B cell (primary cell): ENCODE results near the gene SPINK1. TPM values are rescaled to one million over a fixed set of nuclear protein-coding genes. Genes with fewer than 3 reads are reported as not detected.

Experiments used
- ATAC-seq: fragments of 200-7000 bp; cut with Tn5 transposase; one replicate; pipeline ENCODE4 v1.10.0; 2021; ENCODE audit warnings: low read depth, mild to moderate bottlenecking, moderate number of reproducible peaks, moderate library complexity
- CTCF ChIA-PET: fragments of 350-600 bp; sonication (Branson Sonifier 250); formaldehyde crosslinking; loops from one replicate; lab custom pipeline; 2021; ENCODE audit warnings: antibody characterized with exemption, inconsistent platforms; lab: Charles Lee
- POLR2A ChIA-PET: fragments of 350-600 bp; sonication (Branson Sonifier 250); formaldehyde crosslinking; loops from one replicate; lab custom pipeline; 2021; ENCODE audit warnings: antibody characterized with exemption; lab: Charles Lee
- DNase-seq: peaks from one replicate; pipeline ENCODE4 v3.0.0; 2013
- H2AFZ ChIP-seq: 2 replicates; pipeline ENCODE4 v1.6.1; 2012; ENCODE audit warnings: mild to moderate bottlenecking, low read depth, low read length; ENCODE audit not compliant: insufficient read depth, poor library complexity, severe bottlenecking
- H3K27ac ChIP-seq, 2 donors: 1 replicate in 1 of 2; 2 replicates in 1 of 2; pipeline ENCODE4 v1.5.1; 2012 to 2013; ENCODE audit warnings: low read length in 2 of 2, mild to moderate bottlenecking in 2 of 2, moderate library complexity in 1 of 2
- H3K27me3 ChIP-seq, 4 experiments: fragments of 200-600 bp in 1 of 4; sonication (generic) in 1 of 4; replicated peaks in 1 of 4; 1 replicate in 2 of 4; 2 replicates in 2 of 4; pipeline versions ENCODE4 v1.6.1 to v1.7.0; 2013 to 2016; ENCODE audit warnings: low read length in 3 of 4, mild to moderate bottlenecking in 2 of 4, mixed read lengths in 1 of 4, moderate library complexity in 1 of 4; ENCODE audit not compliant: insufficient read depth in 4 of 4, control insufficient read depth in 3 of 4; ENCODE audit errors: control extremely low read depth in 1 of 4
- H3K36me3 ChIP-seq, 2 experiments: replicated peaks in 1 of 2; 1 replicate in 1 of 2; 2 replicates in 1 of 2; pipeline versions ENCODE4 v1.6.1 to v1.7.1; 2013; ENCODE audit warnings: low read length in 1 of 2; ENCODE audit not compliant: insufficient read depth in 2 of 2, control insufficient read depth in 1 of 2; ENCODE audit errors: control extremely low read depth in 1 of 2, extremely low read depth in 1 of 2
- H3K4me1 ChIP-seq, 2 donors: fragments of 200-600 bp in 1 of 2; sonication (generic) in 1 of 2; 1 replicate in 1 of 2; 2 replicates in 1 of 2; pipeline versions ENCODE4 v1.5.1 to v1.6.1; 2013 to 2017; ENCODE audit warnings: low read length in 2 of 2; ENCODE audit not compliant: control insufficient read depth in 2 of 2, insufficient read depth in 2 of 2
- H3K4me2 ChIP-seq: replicated peaks from 2 replicates; pipeline ENCODE3; 2012; ENCODE audit warnings: mild to moderate bottlenecking, low read depth, low read length; ENCODE audit not compliant: poor library complexity, severe bottlenecking
- H3K4me3 ChIP-seq, 5 experiments: fragments of 200-600 bp in 1 of 5; sonication (generic) in 1 of 5; 1 replicate in 3 of 5; 2 replicates in 2 of 5; pipeline versions ENCODE4 v1.5.1 to v1.7.0; 2011 to 2016; ENCODE audit warnings: low read length in 4 of 5, mild to moderate bottlenecking in 4 of 5, low read depth in 2 of 5, control low read depth in 1 of 5, moderate library complexity in 1 of 5; ENCODE audit not compliant: insufficient read depth in 1 of 5; ENCODE audit errors: control extremely low read depth in 1 of 5, extremely low read depth in 1 of 5
- H3K79me2 ChIP-seq: fragments of 200-600 bp; sonication (generic); one replicate; pipeline ENCODE4 v1.6.0; 2016; ENCODE audit warnings: low read length; ENCODE audit not compliant: control insufficient read depth, insufficient read depth
- H3K9ac ChIP-seq: fragments of 200-600 bp; sonication (generic); 2 replicates; pipeline ENCODE4 v1.6.1; 2017; ENCODE audit warnings: mild to moderate bottlenecking, low read length, moderate library complexity
- H3K9me3 ChIP-seq, 3 donors: one replicate each; pipeline versions ENCODE4 v1.6.1 to v1.7.1; 2013; ENCODE audit warnings: low read length in 2 of 3; ENCODE audit not compliant: control insufficient read depth in 2 of 3, insufficient read depth in 1 of 3; ENCODE audit errors: control extremely low read depth in 1 of 3
- H4K20me1 ChIP-seq: 2 replicates; pipeline ENCODE4 v1.6.0; 2012; ENCODE audit warnings: mild to moderate bottlenecking, low read length; ENCODE audit not compliant: insufficient read depth, control insufficient read depth, poor library complexity, severe bottlenecking
- H3K27ac Mint-ChIP-seq: one replicate; pipeline ENCODE4 v1.8.0; 2021; ENCODE audit warnings: mixed read lengths
- H3K27me3 Mint-ChIP-seq: one replicate; pipeline ENCODE4 v1.8.0; 2021; ENCODE audit warnings: mixed read lengths
- H3K4me1 Mint-ChIP-seq: one replicate; pipeline ENCODE4 v1.8.0; 2021; ENCODE audit warnings: mixed read lengths
- H3K4me3 Mint-ChIP-seq: one replicate; pipeline ENCODE4 v1.8.0; 2021; ENCODE audit warnings: mixed read lengths
- H3K9me3 Mint-ChIP-seq: one replicate; pipeline ENCODE4 v1.8.0; 2022; ENCODE audit warnings: mixed read lengths; ENCODE audit not compliant: insufficient read depth
- EZH2 ChIP-seq: IDR thresholded peaks from 2 replicates; pipeline ENCODE4 v1.6.1; 2012; ENCODE audit warnings: borderline replicate concordance, low read depth, mild to moderate bottlenecking, moderate library complexity, low read length; ENCODE audit not compliant: insufficient read depth, poor library complexity, severe bottlenecking
- WGBS: methylation state at CpG from one replicate; pipeline ENCODE4 v1.1.5; 2013; ENCODE audit warnings: missing lambda C conversion rate; ENCODE audit not compliant: insufficient coverage; 5-methylcytosine and 5-hydroxymethylcytosine counted together
- intact Hi-C: fragments of 100-400 bp; cut with micrococcal nuclease; formaldehyde crosslinking; loops from one replicate; pipeline ENCODE4 v1.10.0; 2022
- polyA plus RNA-seq: library from polyadenylated mRNA; depleted of rRNA; stranded (reverse); fragments of >200 nt; gene quantifications from 2 replicates; pipeline ENCODE4 v1.2.3, GENCODE V29; 2012
- total RNA-seq, 2 donors: library from RNA; stranded (reverse); fragments of 120-200 nt in 1 of 2; gene quantifications; 1 replicate in 1 of 2; 2 replicates in 1 of 2; pipeline versions ENCODE4 v1.2.3 to v1.2.4, GENCODE V29; 2013 to 2022
- TF ChIP-seq, protein P1 (sequence below): fragments of 200-600 bp; IDR thresholded peaks from one replicate; pipeline ENCODE4 v1.8.0; 2022; ENCODE audit warnings: antibody characterized with exemption, mild to moderate bottlenecking

SPINK1 gene
- total and polyA plus RNA-seq, 2 donors (not counting 1 experiment from before 2014, with no cell fraction given), result not detected

DNA sequence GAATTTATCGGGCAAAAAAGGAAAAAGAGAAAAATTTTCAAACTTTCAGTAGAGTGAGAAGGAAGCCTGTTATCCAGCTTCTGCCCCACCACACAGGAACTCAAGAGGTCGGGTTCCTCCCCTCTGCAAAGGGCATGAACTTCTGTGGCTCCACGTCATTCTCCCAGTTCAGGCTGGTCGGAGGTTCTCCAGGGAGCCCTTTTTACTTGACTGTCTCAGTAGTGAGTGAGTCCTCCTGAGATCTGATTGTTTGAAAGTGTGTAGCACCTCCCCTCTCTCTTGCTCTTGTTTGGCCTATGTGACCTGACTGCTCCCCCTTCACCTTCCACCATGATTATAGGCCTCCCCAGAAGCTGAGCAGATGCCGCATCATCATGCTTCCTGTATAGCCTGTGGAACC, 9.7 kb downstream of the SPINK1 start:
- Histone ChIP-seq H3K9me3 (no peaks in the 10 kb centered on the region), H3K27ac (no peak overlapping the region), H3K9ac (no peak overlapping the region), H3K79me2 (no peaks in the 10 kb centered on the region), H3K4me3 (no peak overlapping the region), H4K20me1 (no peaks in the 10 kb centered on the region), H3K36me3 (no peaks in the 10 kb centered on the region), H3K4me2 (no peak overlapping the region), H3K4me1 (no peaks in the 10 kb centered on the region), H2AFZ (no peak overlapping the region), H3K27me3 (no peaks in the 10 kb centered on the region)
- intact Hi-C loops, result loop anchor here (1.0 to 10.0 kb wide), 2 partner anchors 367 to 1287 kb away; no protein-coding TSS in a partner anchor
- no peak overlapping the region for H3K4me3 Mint-ChIP-seq
- ChIA-PET POLR2A (no interaction called here), CTCF (interaction anchor here (1.3 to 4.9 kb wide), 4 partner anchors 11 to 368 kb away, joined by 4 to 218 read pairs (median 10); no protein-coding TSS in a partner anchor)
- no peaks in the 10 kb centered on the region for H3K9me3 Mint-ChIP-seq
- ATAC-seq, result no peak
- DNase-seq, result no peak
- H3K4me1 Mint-ChIP-seq, result no peaks in the 10 kb centered on the region
- H3K27ac Mint-ChIP-seq, result no peak overlapping the region
- TF ChIP-seq, protein P1, sequence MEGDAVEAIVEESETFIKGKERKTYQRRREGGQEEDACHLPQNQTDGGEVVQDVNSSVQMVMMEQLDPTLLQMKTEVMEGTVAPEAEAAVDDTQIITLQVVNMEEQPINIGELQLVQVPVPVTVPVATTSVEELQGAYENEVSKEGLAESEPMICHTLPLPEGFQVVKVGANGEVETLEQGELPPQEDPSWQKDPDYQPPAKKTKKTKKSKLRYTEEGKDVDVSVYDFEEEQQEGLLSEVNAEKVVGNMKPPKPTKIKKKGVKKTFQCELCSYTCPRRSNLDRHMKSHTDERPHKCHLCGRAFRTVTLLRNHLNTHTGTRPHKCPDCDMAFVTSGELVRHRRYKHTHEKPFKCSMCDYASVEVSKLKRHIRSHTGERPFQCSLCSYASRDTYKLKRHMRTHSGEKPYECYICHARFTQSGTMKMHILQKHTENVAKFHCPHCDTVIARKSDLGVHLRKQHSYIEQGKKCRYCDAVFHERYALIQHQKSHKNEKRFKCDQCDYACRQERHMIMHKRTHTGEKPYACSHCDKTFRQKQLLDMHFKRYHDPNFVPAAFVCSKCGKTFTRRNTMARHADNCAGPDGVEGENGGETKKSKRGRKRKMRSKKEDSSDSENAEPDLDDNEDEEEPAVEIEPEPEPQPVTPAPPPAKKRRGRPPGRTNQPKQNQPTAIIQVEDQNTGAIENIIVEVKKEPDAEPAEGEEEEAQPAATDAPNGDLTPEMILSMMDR, result no peak
- H3K27me3 Mint-ChIP-seq, result peaks cover 3% of the 10 kb centered on the region
- 100% methylated on average over 1 of the region's 5 CpGs for WGBS

DNA sequence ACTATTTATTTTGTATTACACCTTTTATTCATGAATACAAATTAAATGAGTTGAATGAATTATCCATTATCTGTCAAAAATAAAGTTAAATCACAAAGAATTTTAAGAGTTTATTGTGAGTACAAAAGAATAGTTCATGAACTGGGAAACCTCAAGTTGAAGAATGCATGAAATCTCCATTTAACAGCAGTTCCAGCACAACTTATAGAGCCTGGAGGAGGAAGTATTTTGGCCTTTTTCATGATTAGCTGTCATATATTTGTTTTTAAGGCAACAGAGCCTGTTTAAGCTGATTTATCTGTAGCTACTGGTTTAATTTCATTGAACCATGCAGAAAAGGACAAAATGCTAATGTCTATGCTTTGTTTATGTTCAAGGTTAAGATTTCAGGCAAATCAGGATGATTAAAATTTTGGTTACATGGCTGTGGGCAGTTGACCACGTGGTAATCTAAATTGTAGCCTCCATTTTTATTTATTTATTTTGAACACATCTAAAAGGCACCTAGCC, 12.2 kb downstream of the SPINK1 start:
- WGBS, result no CpG with 5 or more reads among the region's 1 CpG
- ATAC-seq (no peak), DNase-seq (no peak)
- TF ChIP-seq, protein P1, result no peak
- TF ChIP-seq EZH2, result no peak
- no peaks in the 10 kb centered on the region for H3K79me2 ChIP-seq
- H2AFZ ChIP-seq, result no peak overlapping the region
- no peaks in the 10 kb centered on the region for H3K4me1 ChIP-seq
- H3K27ac ChIP-seq, result no peak overlapping the region
- ChIA-PET POLR2A (no interaction called here), CTCF (interaction anchor here (0.6 to 2.1 kb wide), 6 partner anchors 10 to 193 kb away, joined by 3 to 12 read pairs (median 5); no protein-coding TSS in a partner anchor)
- no peak overlapping the region for H3K9ac ChIP-seq
- Mint-ChIP-seq H3K4me1 (no peaks in the 10 kb centered on the region), H3K27ac (no peak overlapping the region), H3K9me3 (no peaks in the 10 kb centered on the region), H3K4me3 (no peak overlapping the region), H3K27me3 (peaks cover 3% of the 10 kb centered on the region)
- H3K36me3 ChIP-seq, result no peaks in the 10 kb centered on the region
- no peaks in the 10 kb centered on the region for H3K27me3 ChIP-seq
- intact Hi-C loops, result no loop called here
- no peaks in the 10 kb centered on the region for H4K20me1 ChIP-seq
- H3K4me3 ChIP-seq, result no peak overlapping the region
- H3K4me2 ChIP-seq, result no peak overlapping the region
- H3K9me3 ChIP-seq, result no peaks in the 10 kb centered on the region
